Measurements from ENCODE around the gene SLC51B.

SLC51B gene

GRCh38 chr15:65032801-65033537 is 12.2 kb upstream of the SLC51B start:
- DNase-seq (ENCODE audit: low read depth) = no peak
- no peak overlapping the region for H3K4me3 ChIP-seq (ENCODE audit: low read depth, low read length)
- peak; percentile 87 for TF ChIP-seq CTCF (IDR thresholded peaks at IDR 0.05; ENCODE audit: low read depth, low read length, missing control alignments)

- DNase-seq (ENCODE audit: low read depth) = no peak
- peak; percentile 65 for TF ChIP-seq CTCF (IDR thresholded peaks at IDR 0.05; ENCODE audit: low read depth, low read length, missing control alignments)
- H3K4me3 ChIP-seq (ENCODE audit: low read depth, low read length) = no peak overlapping the region
Observed at GRCh38 chr15:65033659-65034269, 11.4 kb upstream of the SLC51B start.

GRCh38 chr15:65034719-65035118 is 10.5 kb upstream of the SLC51B start:
- no peak for DNase-seq (ENCODE audit: low read depth)
- H3K4me3 ChIP-seq (ENCODE audit: low read depth, low read length) = no peak overlapping the region
- TF ChIP-seq CTCF (IDR thresholded peaks at IDR 0.05; ENCODE audit: low read depth, low read length, missing control alignments) = no peak

- TF ChIP-seq CTCF (IDR thresholded peaks at IDR 0.05; ENCODE audit: low read depth, low read length, missing control alignments) = no peak
- no peak for DNase-seq (ENCODE audit: low read depth)
Observed at GRCh38 chr15:65037309-65037708, 7.9 kb upstream of the SLC51B start.

GRCh38 chr15:65038428-65038827 is 6.8 kb upstream of the SLC51B start:
- DNase-seq (ENCODE audit: low read depth) = no peak
- H3K4me3 ChIP-seq (ENCODE audit: low read depth, low read length) = no peak overlapping the region
- TF ChIP-seq CTCF (IDR thresholded peaks at IDR 0.05; ENCODE audit: low read depth, low read length, missing control alignments) = no peak

More at GRCh38 chr15:65037309-65037708, 7.9 kb upstream of the SLC51B start:
- no peak overlapping the region for H3K4me3 ChIP-seq (ENCODE audit: low read depth, low read length)

- no peak for TF ChIP-seq CTCF (IDR thresholded peaks at IDR 0.05; ENCODE audit: low read depth, low read length, missing control alignments)
- no peak for DNase-seq (ENCODE audit: low read depth)
- H3K4me3 ChIP-seq (ENCODE audit: low read depth, low read length) = no peak overlapping the region
Observed at GRCh38 chr15:65038836-65039235, 6.4 kb upstream of the SLC51B start.

- no peak for TF ChIP-seq CTCF (IDR thresholded peaks at IDR 0.05; ENCODE audit: low read depth, low read length, missing control alignments)
- no peak for DNase-seq (ENCODE audit: low read depth)
- H3K4me3 ChIP-seq (ENCODE audit: low read depth, low read length) = no peak overlapping the region
Observed at GRCh38 chr15:65040461-65040860, 4.7 kb upstream of the SLC51B start.

Data from GM12864 (cell line).